Activated CD4-positive, alpha-beta T cell treated with anti-CD3 and anti-CD28 coated beads, Interleukin-2, amount 50 U/mL, for 24 hours (primary cell): ENCODE results near the gene RAPGEF2.
"Not testable (repeated sequence)": the region's sequence is repeated elsewhere in the genome, so short reads cannot be mapped to it uniquely, and the experiment has no call there.

Experiments
- DNase-seq, 2 donors: peaks; one replicate each; pipeline ENCODE4 v3.0.0-alpha.2; 2020; ENCODE audit warnings: low read depth in 1 of 2, low spot score in 1 of 2

RAPGEF2 gene, protein sequence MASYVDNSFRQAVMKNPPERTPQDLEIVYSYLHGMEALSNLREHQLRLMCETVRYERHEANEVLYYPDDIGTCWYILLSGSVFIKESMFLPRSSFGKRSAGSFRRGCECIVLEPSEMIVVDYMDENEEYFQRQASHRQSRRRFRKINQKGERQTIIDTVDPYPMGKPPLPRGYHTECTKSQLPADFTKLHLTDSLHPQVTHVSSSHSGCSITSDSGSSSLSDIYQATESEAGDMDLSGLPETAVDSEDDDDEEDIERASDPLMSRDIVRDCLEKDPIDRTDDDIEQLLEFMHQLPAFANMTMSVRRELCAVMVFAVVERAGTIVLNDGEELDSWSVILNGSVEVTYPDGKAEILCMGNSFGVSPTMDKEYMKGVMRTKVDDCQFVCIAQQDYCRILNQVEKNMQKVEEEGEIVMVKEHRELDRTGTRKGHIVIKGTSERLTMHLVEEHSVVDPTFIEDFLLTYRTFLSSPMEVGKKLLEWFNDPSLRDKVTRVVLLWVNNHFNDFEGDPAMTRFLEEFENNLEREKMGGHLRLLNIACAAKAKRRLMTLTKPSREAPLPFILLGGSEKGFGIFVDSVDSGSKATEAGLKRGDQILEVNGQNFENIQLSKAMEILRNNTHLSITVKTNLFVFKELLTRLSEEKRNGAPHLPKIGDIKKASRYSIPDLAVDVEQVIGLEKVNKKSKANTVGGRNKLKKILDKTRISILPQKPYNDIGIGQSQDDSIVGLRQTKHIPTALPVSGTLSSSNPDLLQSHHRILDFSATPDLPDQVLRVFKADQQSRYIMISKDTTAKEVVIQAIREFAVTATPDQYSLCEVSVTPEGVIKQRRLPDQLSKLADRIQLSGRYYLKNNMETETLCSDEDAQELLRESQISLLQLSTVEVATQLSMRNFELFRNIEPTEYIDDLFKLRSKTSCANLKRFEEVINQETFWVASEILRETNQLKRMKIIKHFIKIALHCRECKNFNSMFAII (N-terminal part only)

DNA sequence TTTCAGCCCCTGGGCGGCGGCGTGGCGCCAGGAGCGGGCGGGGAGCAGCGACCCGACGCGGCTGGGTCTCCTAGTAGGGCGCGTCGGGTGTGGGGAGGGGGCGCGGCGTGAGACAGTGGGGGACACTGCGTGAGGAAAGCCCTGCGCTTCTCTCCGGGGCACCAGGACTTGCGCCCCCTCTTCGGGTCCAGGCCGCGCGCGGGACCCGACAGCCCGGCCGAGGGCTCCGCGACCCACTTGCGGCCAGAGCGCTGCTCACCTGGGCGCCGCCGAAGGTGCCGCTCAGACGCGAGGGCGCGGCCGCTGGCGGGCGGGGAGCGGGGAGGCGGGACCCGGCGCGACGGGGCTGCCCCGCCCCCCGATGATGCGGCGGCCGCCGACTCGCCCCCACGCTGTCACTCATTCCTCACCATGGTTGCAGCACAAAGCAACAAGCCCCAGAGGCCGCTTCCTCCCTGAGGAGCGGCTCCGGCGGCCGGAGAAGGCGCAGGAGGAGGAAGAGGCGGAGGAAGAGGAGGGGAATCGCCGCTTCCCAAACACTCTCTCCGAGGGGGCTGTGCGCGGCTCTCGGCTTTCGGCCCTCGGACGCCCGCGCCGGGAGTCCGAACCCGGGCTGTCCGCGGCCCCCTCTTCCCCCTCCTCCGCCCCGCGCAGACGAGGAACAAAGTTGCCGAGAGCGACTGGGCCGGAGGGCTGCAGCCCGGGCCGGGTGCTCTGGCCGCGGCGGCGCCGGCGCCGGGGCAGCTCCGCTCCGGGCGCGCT is at the start of gene RAPGEF2:
TSS of gene RAPGEF2 (plus strand) at position 458 of the 762 bp plus-strand sequence. CDS start 1,084 bp downstream, outside the sequence.
- peak; percentile 67 to 85 for DNase-seq

DNA sequence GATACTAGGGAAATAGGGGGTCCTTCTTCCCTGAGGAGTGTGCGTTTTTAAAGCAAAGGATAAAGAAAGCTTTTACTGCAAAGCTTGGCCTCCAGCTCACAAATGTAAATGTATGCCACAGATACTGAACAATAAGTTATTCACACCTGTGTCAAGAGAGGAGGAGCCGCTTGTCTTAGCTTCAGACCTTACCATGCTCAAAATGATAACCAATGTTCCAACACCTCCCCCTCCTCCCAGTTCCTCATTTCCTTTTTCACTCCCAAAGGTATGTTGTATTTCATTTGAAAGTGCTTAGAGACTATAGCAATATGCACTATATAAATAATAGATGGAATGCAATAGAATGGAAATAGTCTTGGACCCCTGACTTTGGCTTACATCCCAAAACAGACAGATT is 47.0 kb upstream of the RAPGEF2 start:
- DNase-seq, result no peak

GRCh38 chr4:159060161-159060560 is 42.7 kb upstream of the RAPGEF2 start:
- DNase-seq, result no peak

DNA sequence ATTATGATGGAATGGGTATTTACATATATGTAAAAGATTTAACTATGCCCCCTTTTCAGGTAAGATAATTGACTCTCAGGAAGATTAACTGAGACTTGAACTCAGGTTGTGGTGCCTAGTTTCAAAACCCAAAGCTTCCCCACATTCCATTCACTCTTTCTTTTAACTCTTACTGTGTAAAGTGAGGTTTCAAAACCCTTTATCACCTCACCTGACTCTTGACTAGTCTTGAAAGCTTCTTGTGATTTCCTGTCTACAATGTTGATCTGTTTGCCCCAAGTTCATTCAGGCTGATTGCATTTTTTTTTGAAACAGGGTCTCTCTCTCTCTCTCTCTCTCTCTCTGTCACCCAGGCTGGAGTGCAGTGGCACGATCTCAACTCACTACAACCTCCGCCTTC is 40.5 kb upstream of the RAPGEF2 start:
- no peak for DNase-seq

DNA sequence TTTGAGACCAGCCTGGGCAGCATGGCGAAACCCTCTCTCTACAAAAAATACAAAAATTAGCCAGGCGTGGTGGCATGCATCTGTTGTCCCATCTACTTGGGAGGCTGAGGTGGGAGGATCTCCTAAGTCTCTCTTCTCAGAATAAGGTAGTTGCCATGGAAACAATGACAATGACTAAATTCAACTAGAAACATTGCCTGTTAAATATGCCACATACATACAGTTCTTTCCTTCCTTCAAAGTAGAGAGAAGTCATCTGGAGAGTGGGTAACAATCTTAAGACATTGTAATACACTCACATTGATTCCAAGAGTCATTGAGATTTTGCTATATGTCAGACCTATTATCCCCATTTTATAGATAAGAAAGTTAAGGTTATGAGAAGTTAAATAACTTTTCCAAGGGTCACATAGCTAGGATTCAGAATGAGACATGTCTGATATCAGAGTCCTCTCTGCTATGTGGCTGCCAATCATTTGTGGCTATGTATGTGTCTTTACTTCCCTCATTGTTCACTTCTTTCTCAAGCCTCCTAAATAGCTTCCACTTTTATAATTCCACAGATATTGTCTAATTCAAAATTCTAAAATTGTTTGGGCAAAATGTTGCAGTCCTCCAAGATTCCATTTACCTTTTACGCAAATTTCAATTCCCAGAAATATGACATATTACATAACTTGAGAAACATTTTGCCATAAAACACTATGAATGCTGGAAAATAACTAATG is 37.2 kb upstream of the RAPGEF2 start:
- no peak for DNase-seq

GRCh38 chr4:159068139-159068538 is 34.7 kb upstream of the RAPGEF2 start:
- DNase-seq, result not testable (repeated sequence)

DNA sequence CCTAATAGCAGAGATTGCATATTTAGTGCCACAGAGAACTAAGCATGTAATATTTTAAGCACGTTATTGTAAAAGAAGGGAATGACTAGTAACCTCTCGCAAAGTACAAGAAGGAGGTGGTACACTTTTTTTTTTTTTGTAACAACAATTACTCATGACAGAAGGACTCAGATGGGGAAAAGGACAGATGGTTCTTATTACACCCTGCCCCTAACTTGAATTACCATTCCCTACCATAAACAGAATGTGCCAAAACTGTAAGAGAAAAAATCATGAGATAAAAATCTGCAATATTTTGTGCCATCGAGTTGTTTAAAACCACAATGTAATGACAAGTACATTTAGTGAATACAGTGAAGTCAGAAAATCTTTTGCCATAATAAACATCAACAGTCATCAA is 33.0 kb upstream of the RAPGEF2 start:
- no peak for DNase-seq

DNA sequence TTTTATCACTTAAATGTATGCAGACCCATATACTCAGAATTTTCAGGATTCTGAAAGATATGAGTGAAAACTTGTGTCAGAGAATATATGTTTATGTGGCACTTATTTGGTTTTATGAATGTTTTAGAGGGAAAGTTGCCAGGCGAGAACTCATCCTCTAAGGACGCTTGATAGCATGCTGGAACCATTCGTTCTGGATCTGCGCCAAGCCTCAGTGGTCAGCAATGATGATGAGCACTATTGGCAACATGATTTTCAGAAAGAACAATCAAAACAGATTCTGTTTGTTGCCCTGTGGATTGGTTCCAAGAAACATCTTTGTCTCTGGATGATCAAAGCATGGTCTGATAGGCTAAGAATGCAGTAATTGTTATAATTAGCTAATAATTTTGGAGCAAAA is 32.1 kb upstream of the RAPGEF2 start:
- DNase-seq, result no peak

- no peak for DNase-seq
Measured at GRCh38 chr4:159071178-159071968, 31.5 kb upstream of the RAPGEF2 start.

DNA sequence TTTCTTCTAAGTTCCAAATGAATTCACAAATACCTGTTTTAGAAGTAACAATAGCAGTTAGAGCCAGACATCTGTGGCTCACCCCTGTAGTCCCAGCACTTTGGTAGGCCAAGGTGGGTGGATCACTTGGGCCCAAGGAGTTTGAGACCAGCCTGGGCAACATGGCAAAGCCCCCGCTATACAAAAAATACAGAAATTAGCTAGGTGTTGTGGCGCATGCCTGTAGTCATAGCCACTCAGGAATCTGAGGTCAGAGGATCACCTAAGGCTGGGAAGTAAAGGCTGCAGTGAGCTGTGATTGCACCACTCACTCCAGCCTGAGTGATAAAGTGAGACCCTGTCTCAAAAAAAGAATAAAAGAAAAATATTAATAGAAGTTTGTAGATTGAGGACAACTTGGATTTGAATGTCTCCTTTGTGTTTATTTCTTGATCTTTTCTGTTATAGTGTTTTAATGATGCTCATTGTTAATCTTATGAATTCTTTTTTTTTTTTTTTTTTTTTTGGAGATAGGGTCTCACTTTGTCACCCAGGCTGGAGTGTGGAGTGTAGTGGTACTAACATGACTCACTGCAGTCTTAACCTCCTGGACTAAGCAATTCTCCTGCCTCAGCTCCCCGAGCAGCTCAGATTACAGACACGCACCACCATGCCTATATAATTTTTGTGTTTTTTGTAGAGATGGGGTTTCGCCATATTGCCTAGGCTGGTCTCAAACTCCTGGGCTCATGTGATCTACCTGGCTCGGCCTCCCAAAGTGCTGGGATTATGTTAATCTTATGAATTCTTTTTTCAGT is 30.7 kb upstream of the RAPGEF2 start:
- DNase-seq, result no peak

DNA sequence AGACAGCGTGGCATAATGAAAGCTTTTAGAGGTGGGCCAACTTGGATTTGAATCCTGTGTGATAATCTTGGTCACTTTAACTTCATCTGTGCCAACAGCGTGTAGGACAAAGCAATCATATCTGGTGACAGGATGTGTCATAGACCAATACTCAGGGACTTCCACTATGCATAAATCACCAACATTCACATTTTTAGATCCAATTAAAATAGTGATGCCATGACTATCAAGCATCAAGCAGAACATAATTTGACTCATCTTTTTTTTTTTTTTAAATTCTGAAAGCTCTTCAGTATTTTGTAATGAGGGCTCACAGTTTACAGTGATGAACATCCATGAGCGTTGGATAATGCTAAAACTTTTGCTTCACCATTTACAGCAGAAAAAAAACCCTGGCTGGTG is 27.3 kb upstream of the RAPGEF2 start:
- no peak for DNase-seq

- not testable (repeated sequence) for DNase-seq
Measured at GRCh38 chr4:159077018-159077417, 25.9 kb upstream of the RAPGEF2 start.

GRCh38 chr4:159077702-159078495 is 25.0 kb upstream of the RAPGEF2 start:
- no peak for DNase-seq

GRCh38 chr4:159079074-159079473 is 23.8 kb upstream of the RAPGEF2 start:
- DNase-seq, result no peak

GRCh38 chr4:159086606-159087005 is 16.3 kb upstream of the RAPGEF2 start:
- DNase-seq, result no peak

DNA sequence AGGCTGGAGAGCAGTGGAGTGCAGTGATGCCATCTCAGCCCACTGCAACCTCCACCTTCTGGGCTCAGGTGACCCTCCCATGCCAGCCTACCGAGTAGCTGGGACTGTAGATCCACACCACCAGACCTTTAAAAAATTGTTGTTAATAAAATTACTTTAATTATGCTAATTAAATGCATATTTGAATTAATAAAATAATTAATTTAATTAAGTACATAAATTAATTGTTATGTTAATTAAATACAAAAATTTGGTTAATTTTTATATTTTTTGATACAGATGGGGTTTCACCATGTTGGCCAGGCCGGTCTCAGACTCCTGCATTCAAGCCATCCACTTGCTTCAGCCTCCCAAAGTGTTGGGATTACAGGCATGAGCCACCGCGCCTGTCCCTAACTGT is 12.6 kb upstream of the RAPGEF2 start:
- DNase-seq, result no peak

- DNase-seq, result not testable (repeated sequence)
Measured at GRCh38 chr4:159094156-159094555, 8.7 kb upstream of the RAPGEF2 start.

- no peak for DNase-seq
Measured at GRCh38 chr4:159096434-159096833, 6.4 kb upstream of the RAPGEF2 start.
